GM23338 (cell line): ENCODE results near the gene COL8A1. TPM values are rescaled to one million over a fixed set of nuclear protein-coding genes. Genes with fewer than 3 reads are reported as not detected.

ENCODE experiments used
- ATAC-seq: fragments of 200-7000 bp; cut with Tn5 transposase; 3 replicates; pipeline ENCODE4 v1.9.1; 2020
- DNase-seq: peaks from one replicate; pipeline ENCODE4 v3.0.0-alpha.2; 2015; ENCODE audit warnings: low spot score
- H2AFZ ChIP-seq: fragments of 200-600 bp; sonication (generic); 2 replicates; pipeline ENCODE4 v1.8.0; 2016; ENCODE audit warnings: antibody characterized with exemption, mild to moderate bottlenecking, moderate library complexity
- H3F3A ChIP-seq: fragments of 200-600 bp; sonication (generic); replicated peaks from 2 replicates; pipeline ENCODE4 v1.8.0; 2017; ENCODE audit warnings: antibody characterized with exemption, mixed run types, low read depth
- H3K27ac ChIP-seq: fragments of 200-600 bp; sonication (generic); 2 replicates; pipeline ENCODE4 v1.6.1; 2016; ENCODE audit warnings: low read depth
- H3K27me3 ChIP-seq: fragments of 200-600 bp; sonication (generic); 2 replicates; pipeline ENCODE4 v1.8.0; 2016; ENCODE audit warnings: mild to moderate bottlenecking, mixed run types, moderate library complexity; ENCODE audit not compliant: insufficient read depth
- H3K36me3 ChIP-seq: fragments of 200-600 bp; sonication (generic); 2 replicates; pipeline ENCODE4 v1.8.0; 2016; ENCODE audit warnings: mild to moderate bottlenecking; ENCODE audit not compliant: insufficient read depth
- H3K4me1 ChIP-seq: fragments of 200-600 bp; sonication (generic); 2 replicates; pipeline ENCODE4 v1.8.0; 2016; ENCODE audit warnings: mild to moderate bottlenecking, moderate library complexity; ENCODE audit not compliant: insufficient read depth
- H3K4me2 ChIP-seq: fragments of 200-600 bp; sonication (generic); 2 replicates; pipeline ENCODE4 v1.7.1; 2017; ENCODE audit warnings: mixed run types
- H3K4me3 ChIP-seq: fragments of 200-600 bp; sonication (generic); 2 replicates; pipeline ENCODE4 v1.6.1; 2016; ENCODE audit warnings: mixed run types
- H3K79me2 ChIP-seq: fragments of 200-600 bp; sonication (generic); replicated peaks from 2 replicates; pipeline ENCODE4 v1.8.0; 2017; ENCODE audit warnings: mild to moderate bottlenecking; ENCODE audit not compliant: insufficient read depth
- H3K9me2 ChIP-seq: fragments of 200-600 bp; sonication (generic); 2 replicates; pipeline ENCODE4 v1.8.0; 2017; ENCODE audit not compliant: insufficient read depth
- H4K20me1 ChIP-seq: fragments of 200-600 bp; sonication (generic); replicated peaks from 2 replicates; pipeline ENCODE4 v1.8.0; 2017; ENCODE audit warnings: mild to moderate bottlenecking; ENCODE audit not compliant: insufficient read depth
- H3K27ac Mint-ChIP-seq: 2 replicates; pipeline ENCODE4 v1.8.0; 2020; ENCODE audit warnings: inconsistent platforms, mild to moderate bottlenecking, moderate library complexity, mixed read lengths
- H3K27me3 Mint-ChIP-seq: 3 replicates; pipeline ENCODE4 v1.8.0; 2022; ENCODE audit warnings: low read depth, mild to moderate bottlenecking, moderate library complexity, mixed read lengths, inconsistent platforms; ENCODE audit not compliant: insufficient read depth, poor library complexity
- H3K36me3 Mint-ChIP-seq: 3 replicates; pipeline ENCODE4 v1.8.0; 2021; ENCODE audit warnings: low read depth, mild to moderate bottlenecking, inconsistent platforms, moderate library complexity, mixed read lengths
- H3K4me1 Mint-ChIP-seq: 3 replicates; pipeline ENCODE4 v1.8.0; 2020; ENCODE audit warnings: mild to moderate bottlenecking, inconsistent platforms, mixed read lengths
- H3K4me3 Mint-ChIP-seq: 3 replicates; pipeline ENCODE4 v1.8.0; 2021; ENCODE audit warnings: moderate library complexity, mild to moderate bottlenecking, inconsistent platforms, mixed read lengths
- H3K9me3 Mint-ChIP-seq: 3 replicates; pipeline ENCODE4 v1.8.0; 2020; ENCODE audit warnings: moderate library complexity, mild to moderate bottlenecking, inconsistent platforms, mixed read lengths
- CREB1 ChIP-seq: fragments of 250-450 bp; sonication (Bioruptor Pico); IDR thresholded peaks from 2 replicates; pipeline ENCODE4 v1.5.0; 2020; ENCODE audit warnings: low read depth, mild to moderate bottlenecking, moderate library complexity
- EZH2 ChIP-seq: fragments of 200-600 bp; sonication (generic); IDR thresholded peaks from one replicate; pipeline ENCODE4 v1.8.0; 2017; ENCODE audit warnings: antibody characterized with exemption, mild to moderate bottlenecking, low read depth; ENCODE audit not compliant: unreplicated experiment
- EZH2phosphoT487 ChIP-seq: fragments of 200-600 bp; sonication (generic); IDR thresholded peaks from one replicate; pipeline ENCODE4 v1.8.1; 2018; ENCODE audit warnings: antibody characterized with exemption; ENCODE audit not compliant: unreplicated experiment
- JUNB ChIP-seq: IDR thresholded peaks from one replicate; pipeline ENCODE4 v1.6.1; 2016; ENCODE audit warnings: antibody characterized with exemption; ENCODE audit not compliant: unreplicated experiment
- NANOG ChIP-seq: IDR thresholded peaks from 2 replicates; pipeline ENCODE4 v1.6.1; 2016; ENCODE audit warnings: antibody characterized with exemption, borderline replicate concordance
- STAT1 ChIP-seq: IDR thresholded peaks from one replicate; pipeline ENCODE4 v1.6.1; 2016; ENCODE audit warnings: antibody characterized with exemption; ENCODE audit not compliant: unreplicated experiment
- ZNF114 ChIP-seq: fragments of 250-450 bp; sonication (Bioruptor Pico); IDR thresholded peaks from 2 replicates; pipeline ENCODE4 v1.5.0; 2020; ENCODE audit warnings: mild to moderate bottlenecking, moderate library complexity
- ZNF331 ChIP-seq: fragments of 250-450 bp; sonication (Bioruptor Pico); IDR thresholded peaks from 2 replicates; pipeline ENCODE4 v1.5.0; 2020; ENCODE audit warnings: low read depth, mild to moderate bottlenecking, moderate library complexity
- polyA plus RNA-seq: library from polyadenylated mRNA; unstranded; fragments of >200 nt; fragmentation: Nextera tagmentation; extraction: Ambion mirVana; gene quantifications from 2 replicates; pipeline ENCODE4 v1.2.1, GENCODE V29; 2016
- total RNA-seq: library from RNA; depleted of rRNA; stranded (reverse); fragments of >200 nt; shearing (Covaris generic); gene quantifications from 2 replicates; pipeline ENCODE4 v1.2.3, GENCODE V29; 2014
- TF ChIP-seq, protein P1 (sequence below): IDR thresholded peaks from one replicate; pipeline ENCODE4 v1.6.1; 2018; ENCODE audit warnings: antibody characterized with exemption; ENCODE audit not compliant: unreplicated experiment
- TF ChIP-seq, protein P2 (sequence below): IDR thresholded peaks from 2 replicates; pipeline ENCODE4 v1.6.1; 2016; ENCODE audit warnings: antibody characterized with exemption
- TF ChIP-seq, protein P3 (sequence below): fragments of 250-450 bp; sonication (Bioruptor Pico); IDR thresholded peaks from 2 replicates; pipeline ENCODE4 v1.5.0; 2020; ENCODE audit warnings: mild to moderate bottlenecking, moderate library complexity

COL8A1 gene
- total and polyA plus RNA-seq, 2 experiments from 2014 or later, result 0.26 to 0.97 TPM

DNA sequence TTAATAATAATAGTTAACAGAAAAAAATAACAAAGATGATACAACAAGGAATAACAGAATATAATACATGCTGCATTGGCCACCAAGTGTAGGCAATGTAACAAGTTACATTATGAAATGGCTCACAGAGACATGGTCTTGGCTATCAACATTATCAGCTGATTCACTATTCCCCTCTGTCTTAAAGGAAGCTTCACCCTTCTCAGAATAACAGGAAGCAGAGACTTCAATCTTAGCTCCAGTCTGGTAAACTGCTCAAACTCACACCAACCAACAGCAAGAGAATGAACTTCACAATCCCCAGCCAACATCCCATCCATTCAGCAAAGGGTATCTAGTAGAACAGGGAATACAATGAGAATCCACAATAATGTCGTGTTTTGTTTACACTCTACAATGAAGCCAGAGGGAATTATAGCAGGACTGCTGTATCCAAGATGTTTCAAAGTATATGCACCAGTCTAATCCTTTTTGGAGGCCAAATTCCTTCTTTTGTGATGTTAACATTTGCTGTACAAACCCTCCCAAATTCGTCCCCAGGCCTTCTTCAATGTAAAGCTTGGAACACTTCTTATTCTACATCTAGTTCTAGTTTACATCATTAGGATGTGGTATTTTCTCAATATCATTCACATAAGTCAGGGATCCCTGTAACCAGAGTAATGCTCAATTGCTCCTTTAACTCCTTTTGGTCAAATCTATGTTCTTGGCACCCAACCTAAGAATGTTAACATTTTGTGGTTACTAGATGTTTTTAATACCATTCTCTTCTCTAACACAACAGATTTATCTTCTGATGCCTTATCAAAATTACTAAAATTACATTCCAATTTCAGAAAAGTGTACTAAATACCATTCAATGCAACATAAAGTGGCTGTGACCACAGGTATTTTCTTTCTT is 126.9 kb downstream of the COL8A1 start (continued):
- TF ChIP-seq EZH2 (no peak), NANOG (no peak), CREB1 (CRISPR knock-in tag) (no peak), EZH2phosphoT487 (no peak), JUNB (no peak), ZNF331 (no peak), STAT1 (no peak)
- TF ChIP-seq, protein P1, sequence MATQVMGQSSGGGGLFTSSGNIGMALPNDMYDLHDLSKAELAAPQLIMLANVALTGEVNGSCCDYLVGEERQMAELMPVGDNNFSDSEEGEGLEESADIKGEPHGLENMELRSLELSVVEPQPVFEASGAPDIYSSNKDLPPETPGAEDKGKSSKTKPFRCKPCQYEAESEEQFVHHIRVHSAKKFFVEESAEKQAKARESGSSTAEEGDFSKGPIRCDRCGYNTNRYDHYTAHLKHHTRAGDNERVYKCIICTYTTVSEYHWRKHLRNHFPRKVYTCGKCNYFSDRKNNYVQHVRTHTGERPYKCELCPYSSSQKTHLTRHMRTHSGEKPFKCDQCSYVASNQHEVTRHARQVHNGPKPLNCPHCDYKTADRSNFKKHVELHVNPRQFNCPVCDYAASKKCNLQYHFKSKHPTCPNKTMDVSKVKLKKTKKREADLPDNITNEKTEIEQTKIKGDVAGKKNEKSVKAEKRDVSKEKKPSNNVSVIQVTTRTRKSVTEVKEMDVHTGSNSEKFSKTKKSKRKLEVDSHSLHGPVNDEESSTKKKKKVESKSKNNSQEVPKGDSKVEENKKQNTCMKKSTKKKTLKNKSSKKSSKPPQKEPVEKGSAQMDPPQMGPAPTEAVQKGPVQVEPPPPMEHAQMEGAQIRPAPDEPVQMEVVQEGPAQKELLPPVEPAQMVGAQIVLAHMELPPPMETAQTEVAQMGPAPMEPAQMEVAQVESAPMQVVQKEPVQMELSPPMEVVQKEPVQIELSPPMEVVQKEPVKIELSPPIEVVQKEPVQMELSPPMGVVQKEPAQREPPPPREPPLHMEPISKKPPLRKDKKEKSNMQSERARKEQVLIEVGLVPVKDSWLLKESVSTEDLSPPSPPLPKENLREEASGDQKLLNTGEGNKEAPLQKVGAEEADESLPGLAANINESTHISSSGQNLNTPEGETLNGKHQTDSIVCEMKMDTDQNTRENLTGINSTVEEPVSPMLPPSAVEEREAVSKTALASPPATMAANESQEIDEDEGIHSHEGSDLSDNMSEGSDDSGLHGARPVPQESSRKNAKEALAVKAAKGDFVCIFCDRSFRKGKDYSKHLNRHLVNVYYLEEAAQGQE, result no peak
- TF ChIP-seq, protein P2, sequence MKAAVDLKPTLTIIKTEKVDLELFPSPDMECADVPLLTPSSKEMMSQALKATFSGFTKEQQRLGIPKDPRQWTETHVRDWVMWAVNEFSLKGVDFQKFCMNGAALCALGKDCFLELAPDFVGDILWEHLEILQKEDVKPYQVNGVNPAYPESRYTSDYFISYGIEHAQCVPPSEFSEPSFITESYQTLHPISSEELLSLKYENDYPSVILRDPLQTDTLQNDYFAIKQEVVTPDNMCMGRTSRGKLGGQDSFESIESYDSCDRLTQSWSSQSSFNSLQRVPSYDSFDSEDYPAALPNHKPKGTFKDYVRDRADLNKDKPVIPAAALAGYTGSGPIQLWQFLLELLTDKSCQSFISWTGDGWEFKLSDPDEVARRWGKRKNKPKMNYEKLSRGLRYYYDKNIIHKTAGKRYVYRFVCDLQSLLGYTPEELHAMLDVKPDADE, result no peak

DNA sequence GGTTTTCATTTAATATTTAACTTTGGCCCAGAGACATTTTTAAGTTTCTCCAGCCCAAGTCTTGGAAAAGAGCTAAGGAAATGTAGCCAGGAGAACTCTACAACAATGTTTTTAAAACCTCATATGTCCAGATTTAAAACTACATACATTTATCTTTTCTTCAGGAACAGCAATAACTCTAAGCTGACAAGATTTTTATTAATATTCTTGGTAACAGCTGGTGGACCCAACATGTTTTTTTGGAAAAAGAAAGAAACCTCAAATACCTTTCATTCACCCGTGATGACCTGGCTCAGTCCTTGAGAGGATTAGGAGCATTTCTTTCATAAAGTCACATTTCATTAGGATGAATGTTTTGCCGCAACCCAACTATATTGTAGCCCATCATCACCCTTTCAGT is 128.9 kb downstream of the COL8A1 start:
- no peaks in the 10 kb centered on the region for H3K36me3 Mint-ChIP-seq
- Histone ChIP-seq H3K27me3 (no peaks in the 10 kb centered on the region), H3K36me3 (no peaks in the 10 kb centered on the region), H4K20me1 (no peaks in the 10 kb centered on the region), H3K9me2 (peaks cover 19% of the 10 kb centered on the region), H3K27ac (no peak overlapping the region), H3K79me2 (no peaks in the 10 kb centered on the region), H3K4me3 (no peak overlapping the region), H2AFZ (no peak overlapping the region), H3F3A (no peaks in the 10 kb centered on the region), H3K4me1 (no peaks in the 10 kb centered on the region; the same call in 1 of the 2 replicates), H3K4me2 (no peak overlapping the region)
- no peak overlapping the region for H3K4me3 Mint-ChIP-seq
- ATAC-seq (no peak), DNase-seq (no peak)
- no peaks in the 10 kb centered on the region for H3K9me3 Mint-ChIP-seq
- H3K27me3 Mint-ChIP-seq, result no peaks in the 10 kb centered on the region
- H3K4me1 Mint-ChIP-seq, result peaks cover 6% of the 10 kb centered on the region
- H3K27ac Mint-ChIP-seq, result no peak overlapping the region
- TF ChIP-seq STAT1 (no peak), ZNF114 (no peak), NANOG (no peak), EZH2phosphoT487 (no peak)
- TF ChIP-seq, protein P3, sequence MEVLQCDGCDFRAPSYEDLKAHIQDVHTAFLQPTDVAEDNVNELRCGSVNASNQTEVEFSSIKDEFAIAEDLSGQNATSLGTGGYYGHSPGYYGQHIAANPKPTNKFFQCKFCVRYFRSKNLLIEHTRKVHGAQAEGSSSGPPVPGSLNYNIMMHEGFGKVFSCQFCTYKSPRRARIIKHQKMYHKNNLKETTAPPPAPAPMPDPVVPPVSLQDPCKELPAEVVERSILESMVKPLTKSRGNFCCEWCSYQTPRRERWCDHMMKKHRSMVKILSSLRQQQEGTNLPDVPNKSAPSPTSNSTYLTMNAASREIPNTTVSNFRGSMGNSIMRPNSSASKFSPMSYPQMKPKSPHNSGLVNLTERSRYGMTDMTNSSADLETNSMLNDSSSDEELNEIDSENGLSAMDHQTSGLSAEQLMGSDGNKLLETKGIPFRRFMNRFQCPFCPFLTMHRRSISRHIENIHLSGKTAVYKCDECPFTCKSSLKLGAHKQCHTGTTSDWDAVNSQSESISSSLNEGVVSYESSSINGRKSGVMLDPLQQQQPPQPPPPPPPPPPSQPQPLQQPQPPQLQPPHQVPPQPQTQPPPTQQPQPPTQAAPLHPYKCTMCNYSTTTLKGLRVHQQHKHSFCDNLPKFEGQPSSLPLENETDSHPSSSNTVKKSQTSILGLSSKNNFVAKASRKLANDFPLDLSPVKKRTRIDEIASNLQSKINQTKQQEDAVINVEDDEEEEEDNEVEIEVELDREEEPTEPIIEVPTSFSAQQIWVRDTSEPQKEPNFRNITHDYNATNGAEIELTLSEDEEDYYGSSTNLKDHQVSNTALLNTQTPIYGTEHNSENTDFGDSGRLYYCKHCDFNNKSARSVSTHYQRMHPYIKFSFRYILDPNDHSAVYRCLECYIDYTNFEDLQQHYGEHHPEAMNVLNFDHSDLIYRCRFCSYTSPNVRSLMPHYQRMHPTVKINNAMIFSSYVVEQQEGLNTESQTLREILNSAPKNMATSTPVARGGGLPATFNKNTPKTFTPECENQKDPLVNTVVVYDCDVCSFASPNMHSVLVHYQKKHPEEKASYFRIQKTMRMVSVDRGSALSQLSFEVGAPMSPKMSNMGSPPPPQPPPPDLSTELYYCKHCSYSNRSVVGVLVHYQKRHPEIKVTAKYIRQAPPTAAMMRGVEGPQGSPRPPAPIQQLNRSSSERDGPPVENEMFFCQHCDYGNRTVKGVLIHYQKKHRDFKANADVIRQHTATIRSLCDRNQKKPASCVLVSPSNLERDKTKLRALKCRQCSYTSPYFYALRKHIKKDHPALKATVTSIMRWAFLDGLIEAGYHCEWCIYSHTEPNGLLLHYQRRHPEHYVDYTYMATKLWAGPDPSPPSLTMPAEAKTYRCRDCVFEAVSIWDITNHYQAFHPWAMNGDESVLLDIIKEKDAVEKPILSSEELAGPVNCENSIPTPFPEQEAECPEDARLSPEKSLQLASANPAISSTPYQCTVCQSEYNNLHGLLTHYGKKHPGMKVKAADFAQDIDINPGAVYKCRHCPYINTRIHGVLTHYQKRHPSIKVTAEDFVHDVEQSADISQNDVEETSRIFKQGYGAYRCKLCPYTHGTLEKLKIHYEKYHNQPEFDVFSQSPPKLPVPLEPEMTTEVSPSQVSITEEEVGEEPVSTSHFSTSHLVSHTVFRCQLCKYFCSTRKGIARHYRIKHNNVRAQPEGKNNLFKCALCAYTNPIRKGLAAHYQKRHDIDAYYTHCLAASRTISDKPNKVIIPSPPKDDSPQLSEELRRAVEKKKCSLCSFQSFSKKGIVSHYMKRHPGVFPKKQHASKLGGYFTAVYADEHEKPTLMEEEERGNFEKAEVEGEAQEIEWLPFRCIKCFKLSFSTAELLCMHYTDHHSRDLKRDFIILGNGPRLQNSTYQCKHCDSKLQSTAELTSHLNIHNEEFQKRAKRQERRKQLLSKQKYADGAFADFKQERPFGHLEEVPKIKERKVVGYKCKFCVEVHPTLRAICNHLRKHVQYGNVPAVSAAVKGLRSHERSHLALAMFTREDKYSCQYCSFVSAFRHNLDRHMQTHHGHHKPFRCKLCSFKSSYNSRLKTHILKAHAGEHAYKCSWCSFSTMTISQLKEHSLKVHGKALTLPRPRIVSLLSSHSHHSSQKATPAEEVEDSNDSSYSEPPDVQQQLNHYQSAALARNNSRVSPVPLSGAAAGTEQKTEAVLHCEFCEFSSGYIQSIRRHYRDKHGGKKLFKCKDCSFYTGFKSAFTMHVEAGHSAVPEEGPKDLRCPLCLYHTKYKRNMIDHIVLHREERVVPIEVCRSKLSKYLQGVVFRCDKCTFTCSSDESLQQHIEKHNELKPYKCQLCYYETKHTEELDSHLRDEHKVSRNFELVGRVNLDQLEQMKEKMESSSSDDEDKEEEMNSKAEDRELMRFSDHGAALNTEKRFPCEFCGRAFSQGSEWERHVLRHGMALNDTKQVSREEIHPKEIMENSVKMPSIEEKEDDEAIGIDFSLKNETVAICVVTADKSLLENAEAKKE (CRISPR knock-in tag), result no peak
